ENCODE results near the gene OSBPL2. TPM values are rescaled to one million over a fixed set of nuclear protein-coding genes. Genes with fewer than 3 reads are reported as not detected.

Gene OSBPL2
- total RNA-seq, 1 donor from 2014 or later = 25.0 TPM

- TF ChIP-seq CTCF (IDR thresholded peaks at IDR 0.05) = no peak
- Histone ChIP-seq H3K27me3 (no peaks in the 10 kb centered on the region), H3K4me3 (no peak overlapping the region), H3K27ac (no peak overlapping the region), H3K36me3 (peaks cover 66 to 86% of the 10 kb centered on the region in 2 donors), H3K9me3 (no peaks in the 10 kb centered on the region), H3K4me1 (no peaks in the 10 kb centered on the region)
- intact Hi-C loops (cut with DNase I) = no loop called here
- no peak for DNase-seq (ENCODE audit: low spot score in 2 of 2)
Measured at GRCh38 chr20:62337558-62338293, 99.4 kb downstream of the OSBPL2 start.

- Histone ChIP-seq H3K9me3 (no peaks in the 10 kb centered on the region), H3K4me3 (no peak overlapping the region), H3K27me3 (no peaks in the 10 kb centered on the region), H3K27ac (no peak overlapping the region), H3K4me1 (no peaks in the 10 kb centered on the region), H3K36me3 (peaks cover 60 to 86% of the 10 kb centered on the region in 2 donors)
- intact Hi-C loops (cut with DNase I) = no loop called here
- no peak for TF ChIP-seq CTCF (IDR thresholded peaks at IDR 0.05)
- no peak for DNase-seq (ENCODE audit: low spot score in 2 of 2)
Measured at GRCh38 chr20:62338294-62338620, 99.9 kb downstream of the OSBPL2 start.

- Histone ChIP-seq H3K27ac (no peak overlapping the region), H3K36me3 (peaks cover 52 to 84% of the 10 kb centered on the region in 2 donors), H3K27me3 (no peaks in the 10 kb centered on the region), H3K4me1 (no peaks in the 10 kb centered on the region), H3K4me3 (no peak overlapping the region), H3K9me3 (no peaks in the 10 kb centered on the region)
- intact Hi-C loops (cut with DNase I) = no loop called here
- DNase-seq (ENCODE audit: low spot score in 2 of 2) = no peak
- TF ChIP-seq CTCF (IDR thresholded peaks at IDR 0.05) = no peak
Measured at GRCh38 chr20:62339647-62340062, 101.3 kb downstream of the OSBPL2 start.

GRCh38 chr20:62342910-62343309, 104.6 kb downstream of the OSBPL2 start:
- DNase-seq (ENCODE audit: low spot score in 2 of 2) = no peak
- peaks cover 52 to 83% of the 10 kb centered on the region in 2 donors for H3K36me3 ChIP-seq
- H3K9me3 ChIP-seq = no peaks in the 10 kb centered on the region
- H3K27ac ChIP-seq = no peak overlapping the region
- TF ChIP-seq CTCF (IDR thresholded peaks at IDR 0.05) = no peak
- H3K4me3 ChIP-seq = no peak overlapping the region
- no peaks in the 10 kb centered on the region for H3K4me1 ChIP-seq
- intact Hi-C loops (cut with DNase I) = no loop called here
- H3K27me3 ChIP-seq = no peaks in the 10 kb centered on the region

- Histone ChIP-seq H3K27me3 (no peaks in the 10 kb centered on the region), H3K4me3 (no peak overlapping the region), H3K36me3 (peaks cover 44 to 72% of the 10 kb centered on the region in 2 donors), H3K4me1 (no peaks in the 10 kb centered on the region), H3K27ac (no peak overlapping the region), H3K9me3 (no peaks in the 10 kb centered on the region)
- no peak for TF ChIP-seq CTCF (IDR thresholded peaks at IDR 0.05)
- intact Hi-C loops (cut with DNase I) = no loop called here
- DNase-seq (ENCODE audit: low spot score in 2 of 2) = no peak
Measured at GRCh38 chr20:62344092-62344491, 105.8 kb downstream of the OSBPL2 start.
